WTC11 (cell line): ENCODE data around the gene TTC28. TPM values are rescaled to one million over a fixed set of nuclear protein-coding genes. Genes with fewer than 3 reads are reported as not detected.

ENCODE experiments used
- ATAC-seq: fragments of 200-7000 bp; cut with Tn5 transposase; 2 replicates; pipeline ENCODE4 v1.10.0; 2021; ENCODE audit warnings: mild to moderate bottlenecking, moderate library complexity
- CTCF ChIA-PET: fragments of 300-600 bp; sonication (Branson Sonifier 250); formaldehyde crosslinking; loops from one replicate; lab custom pipeline; 2021; ENCODE audit warnings: antibody characterized with exemption; lab: Charles Lee
- POLR2A ChIA-PET: fragments of 350-600 bp; sonication (Branson Sonifier 250); formaldehyde crosslinking; loops from one replicate; lab custom pipeline; 2021; ENCODE audit warnings: antibody characterized with exemption; lab: Charles Lee
- DNase-seq: peaks from one replicate; pipeline ENCODE4 v3.0.0; 2021; ENCODE audit warnings: low spot score
- H3K27ac Mint-ChIP-seq: 2 replicates; pipeline ENCODE4 v1.8.0; 2021; ENCODE audit warnings: mixed read lengths
- H3K27me3 Mint-ChIP-seq: 2 replicates; pipeline ENCODE4 v1.8.0; 2021; ENCODE audit warnings: low read depth, mild to moderate bottlenecking, moderate library complexity, mixed read lengths
- H3K36me3 Mint-ChIP-seq: 2 replicates; pipeline ENCODE4 v1.8.0; 2021; ENCODE audit warnings: mixed read lengths
- H3K4me1 Mint-ChIP-seq: 2 replicates; pipeline ENCODE4 v1.8.0; 2022; ENCODE audit warnings: mixed read lengths
- H3K4me3 Mint-ChIP-seq: 2 replicates; pipeline ENCODE4 v1.8.0; 2021; ENCODE audit warnings: mild to moderate bottlenecking, moderate library complexity, mixed read lengths
- H3K9me3 Mint-ChIP-seq: 2 replicates; pipeline ENCODE4 v1.8.0; 2021; ENCODE audit warnings: mixed read lengths
- ATF6 ChIP-seq: sonication (generic); formaldehyde crosslinking; IDR thresholded peaks from 2 replicates; pipeline ENCODE4 v1.8.1; 2023; ENCODE audit warnings: mild to moderate bottlenecking, missing genetic modification reagents
- CTCF ChIP-seq: fragments of 200-600 bp; IDR thresholded peaks from 2 replicates; pipeline ENCODE4 v1.8.0; 2022; ENCODE audit warnings: antibody characterized with exemption
- E2F4 ChIP-seq: sonication (generic); formaldehyde crosslinking; IDR thresholded peaks from 2 replicates; pipeline ENCODE4 v1.8.1; 2022; ENCODE audit warnings: low read depth, mild to moderate bottlenecking, moderate library complexity, missing genetic modification reagents, borderline replicate concordance
- FOXJ3 ChIP-seq: sonication (generic); formaldehyde crosslinking; IDR thresholded peaks from 2 replicates; pipeline ENCODE4 v1.9.0; 2021; ENCODE audit warnings: missing genetic modification reagents, mild to moderate bottlenecking, borderline replicate concordance
- HMGXB4 ChIP-seq: sonication (generic); formaldehyde crosslinking; IDR thresholded peaks from 2 replicates; pipeline ENCODE4 v1.8.1; 2023; ENCODE audit warnings: mild to moderate bottlenecking, moderate library complexity, missing genetic modification reagents
- MAX ChIP-seq: sonication (generic); formaldehyde crosslinking; IDR thresholded peaks from 2 replicates; pipeline ENCODE4 v1.8.0; 2022; ENCODE audit warnings: mild to moderate bottlenecking, missing genetic modification reagents
- MXD4 ChIP-seq: fragments of 250-450 bp; sonication (Bioruptor Pico); IDR thresholded peaks from 2 replicates; pipeline ENCODE4 v1.8.0; 2021; ENCODE audit warnings: mild to moderate bottlenecking, moderate library complexity, borderline replicate concordance
- RORB ChIP-seq: fragments of 250-450 bp; sonication (Bioruptor Pico); IDR thresholded peaks from 2 replicates; pipeline ENCODE4 v1.9.0; 2021; ENCODE audit warnings: mild to moderate bottlenecking
- SOX15 ChIP-seq: fragments of 250-450 bp; sonication (Bioruptor Pico); IDR thresholded peaks from 2 replicates; pipeline ENCODE4 v1.9.0; 2021; ENCODE audit warnings: mild to moderate bottlenecking
- TEAD4 ChIP-seq: sonication (generic); formaldehyde crosslinking; IDR thresholded peaks from 2 replicates; pipeline ENCODE4 v1.8.0; 2022; ENCODE audit warnings: mild to moderate bottlenecking, missing genetic modification reagents
- ZBTB21 ChIP-seq: sonication (generic); formaldehyde crosslinking; IDR thresholded peaks from 2 replicates; pipeline ENCODE4 v1.8.1; 2023; ENCODE audit warnings: mild to moderate bottlenecking, missing genetic modification reagents, borderline replicate concordance
- ZNF121 ChIP-seq: sonication (generic); formaldehyde crosslinking; IDR thresholded peaks from 2 replicates; pipeline ENCODE4 v1.8.0; 2023; ENCODE audit warnings: missing genetic modification reagents
- ZNF263 ChIP-seq: sonication (generic); formaldehyde crosslinking; IDR thresholded peaks from 2 replicates; pipeline ENCODE4 v1.8.1; 2022; ENCODE audit warnings: low read depth, mild to moderate bottlenecking, moderate library complexity, missing genetic modification reagents
- ZNF317 ChIP-seq: sonication (generic); formaldehyde crosslinking; IDR thresholded peaks from 2 replicates; pipeline ENCODE4 v1.8.1; 2023; ENCODE audit warnings: low read depth, mild to moderate bottlenecking, moderate library complexity, missing genetic modification reagents, borderline replicate concordance
- ZNF512 ChIP-seq: sonication (generic); formaldehyde crosslinking; IDR thresholded peaks from 2 replicates; pipeline ENCODE4 v1.8.1; 2022; ENCODE audit warnings: missing genetic modification reagents, borderline replicate concordance
- ZNF671 ChIP-seq: fragments of 250-450 bp; sonication (Bioruptor Pico); IDR thresholded peaks from 2 replicates; pipeline ENCODE4 v1.8.0; 2021; ENCODE audit warnings: mild to moderate bottlenecking
- total RNA-seq: library from RNA; stranded (reverse); gene quantifications from 3 replicates; pipeline ENCODE4 v1.2.3, GENCODE V29; 2021

TTC28 gene
- total RNA-seq, 1 experiment from 2014 or later, result 13.0 TPM

- Mint-ChIP-seq H3K9me3 (no peaks in the 10 kb centered on the region), H3K27ac (no peak overlapping the region; the same call in 1 of the 2 replicates), H3K4me1 (peaks cover 20% of the 10 kb centered on the region)
- ATAC-seq, result peak; percentile 89
- TF ChIP-seq ZNF263 (CRISPR knock-in tag), result no peak
- TF ChIP-seq ZNF671, result no peak
- TF ChIP-seq ZNF317 (CRISPR knock-in tag), result no peak
- no peak for TF ChIP-seq FOXJ3 (CRISPR knock-in tag)
- TF ChIP-seq ZBTB21, result 0 out of 2 replicates have a peak, but pooled peaks have one; percentile 39
- no peak for TF ChIP-seq MXD4
- TF ChIP-seq CTCF, result peak; percentile 55; the same call in 1 of the 2 replicates
- TF ChIP-seq TEAD4 (CRISPR knock-in tag), result no peak
- TF ChIP-seq MAX (CRISPR knock-in tag), result 0 out of 2 replicates have a peak, but pooled peaks have one; percentile 45
- TF ChIP-seq, all 79 proteins: peak for 3
- Mint-ChIP-seq H3K4me3 (no peak overlapping the region), H3K27me3 (no peaks in the 10 kb centered on the region), H3K36me3 (peaks cover 5% of the 10 kb centered on the region; the same call in 1 of the 2 replicates)
- ChIA-PET CTCF (interaction anchor here (0.6 to 3.5 kb wide), 31 partner anchors 8 to 841 kb away, joined by 3 to 38 read pairs (median 4); partner anchors contain the start of gene PITPNB), POLR2A (interaction anchor here (1.2 kb wide), 1 partner anchor 72 kb away, joined by 4 read pairs; the partner anchor contains the start of gene PITPNB)
- DNase-seq, result peak; percentile 83
Measured at GRCh38 chr22:27990879-27991278, 688.8 kb downstream of the TTC28 start.

- no peak for ATAC-seq
- CTCF ChIA-PET, result interaction anchor here (0.6 to 3.5 kb wide), 31 partner anchors 10 to 906 kb away, joined by 3 to 38 read pairs (median 4); partner anchors contain the start of gene PITPNB
- TF ChIP-seq RORB (CRISPR knock-in tag), result no peak
- no peak for TF ChIP-seq FOXJ3 (CRISPR knock-in tag)
- no peak for TF ChIP-seq ZNF512 (CRISPR knock-in tag)
- TF ChIP-seq ATF6 (CRISPR knock-in tag), result no peak
- TF ChIP-seq CTCF, result no peak
- TF ChIP-seq ZNF263 (CRISPR knock-in tag), result no peak
- no peak for TF ChIP-seq E2F4
- TF ChIP-seq ZNF121, result no peak
- no peak for TF ChIP-seq SOX15 (CRISPR knock-in tag)
- no peak for TF ChIP-seq TEAD4 (CRISPR knock-in tag)
- TF ChIP-seq HMGXB4 (CRISPR knock-in tag), result no peak
- TF ChIP-seq, all 79 proteins: peak for 0
- Mint-ChIP-seq H3K27ac (no peak overlapping the region; the same call in 1 of the 2 replicates), H3K4me1 (peaks cover 20% of the 10 kb centered on the region), H3K4me3 (no peak overlapping the region), H3K27me3 (no peaks in the 10 kb centered on the region), H3K9me3 (no peaks in the 10 kb centered on the region), H3K36me3 (peaks cover 5% of the 10 kb centered on the region; the same call in 1 of the 2 replicates)
- DNase-seq, result no peak
- POLR2A ChIA-PET, result interaction anchor here (1.2 kb wide), 1 partner anchor 71 kb away, joined by 4 read pairs; the partner anchor contains the start of gene PITPNB
Measured at GRCh38 chr22:27990451-27990840, 689.2 kb downstream of the TTC28 start.
